Fibroblast of lung (primary cell): ENCODE measurements around the gene MRPL51. TPM values are rescaled to one million over a fixed set of nuclear protein-coding genes. Genes with fewer than 3 reads are reported as not detected.
"Not testable (repeated sequence)": the region's sequence is repeated elsewhere in the genome, so short reads cannot be mapped to it uniquely, and the experiment has no call there.

Source experiments
- DNase-seq, 2 donors: peaks; one replicate each; pipeline versions ENCODE4 v3.0.0 to v3.0.0-alpha.2; 2010; ENCODE audit warnings: low read depth in 2 of 2
- H2AFZ ChIP-seq: 2 replicates; pipeline ENCODE4 v1.5.1; 2012; ENCODE audit warnings: low read length, control low read depth, inconsistent platforms
- H3K27ac ChIP-seq: 2 replicates; pipeline ENCODE4 v1.5.1; 2011; ENCODE audit warnings: low read length, control low read depth; ENCODE audit not compliant: insufficient read depth
- H3K27me3 ChIP-seq: 2 replicates; pipeline ENCODE4 v1.5.1; 2011; ENCODE audit warnings: mild to moderate bottlenecking, low read length; ENCODE audit not compliant: control insufficient read depth, insufficient read depth
- H3K36me3 ChIP-seq: 2 replicates; pipeline ENCODE4 v1.5.1; 2011; ENCODE audit warnings: low read length; ENCODE audit not compliant: control insufficient read depth, insufficient read depth
- H3K4me1 ChIP-seq: 2 replicates; pipeline ENCODE4 v1.5.1; 2011; ENCODE audit warnings: low read length; ENCODE audit not compliant: control insufficient read depth, insufficient read depth; ENCODE audit errors: extremely low read depth
- H3K4me2 ChIP-seq: 2 replicates; pipeline ENCODE4 v1.5.1; 2011; ENCODE audit warnings: low read length, control low read depth; ENCODE audit not compliant: insufficient read depth; ENCODE audit errors: extremely low read depth
- H3K4me3 ChIP-seq, 4 experiments: fragments of 200-600 bp in 1 of 4; sonication (generic) in 1 of 4; replicated peaks in 1 of 4; 2 replicates each; pipeline ENCODE4 v1.5.1; 2011 to 2016; ENCODE audit warnings: low read length in 4 of 4, low read depth in 3 of 4, mild to moderate bottlenecking in 3 of 4, control low read depth in 2 of 4, inconsistent platforms in 1 of 4, mixed read lengths in 1 of 4; ENCODE audit not compliant: insufficient read depth in 1 of 4; ENCODE audit errors: control extremely low read depth in 1 of 4
- H3K79me2 ChIP-seq: 2 replicates; pipeline ENCODE4 v1.5.1; 2012; ENCODE audit warnings: mild to moderate bottlenecking, low read length, inconsistent platforms; ENCODE audit not compliant: control insufficient read depth, insufficient read depth
- H3K9ac ChIP-seq: 2 replicates; pipeline ENCODE4 v1.5.1; 2011; ENCODE audit warnings: mild to moderate bottlenecking, low read length, control low read depth; ENCODE audit not compliant: insufficient read depth
- H3K9me3 ChIP-seq: 2 replicates; pipeline ENCODE4 v1.5.1; 2012; ENCODE audit warnings: low read depth, low read length; ENCODE audit not compliant: control insufficient read depth, insufficient read depth
- H4K20me1 ChIP-seq: 2 replicates; pipeline ENCODE4 v1.5.1; 2011; ENCODE audit warnings: low read length; ENCODE audit not compliant: control insufficient read depth, insufficient read depth; ENCODE audit errors: extremely low read depth
- EZH2 ChIP-seq: IDR thresholded peaks from 2 replicates; pipeline ENCODE4 v1.5.1; 2012; ENCODE audit warnings: low read length, control low read depth, mild to moderate bottlenecking; ENCODE audit errors: missing control alignments
- polyA plus RNA-seq, 2 donors: library from polyadenylated mRNA; depleted of rRNA in 1 of 2; stranded (reverse) in 1 of 2; unstranded in 1 of 2; fragments of >200 nt; gene quantifications; 2 replicates each; pipeline ENCODE4 v1.2.1, GENCODE V29; 2011 to 2012; ENCODE audit warnings: missing spikeins in 1 of 2
- total RNA-seq: library from RNA; depleted of rRNA; stranded (reverse); fragments of >200 nt; gene quantifications from 2 replicates; pipeline ENCODE4 v1.2.1, GENCODE V29; 2014
- TF ChIP-seq, protein P1 (sequence below), 2 donors: IDR thresholded peaks in 1 of 2; conservative IDR thresholded peaks in 1 of 2; 1 replicate in 1 of 2; 2 replicates in 1 of 2; pipeline ENCODE4 v1.5.1; 2011 to 2012; ENCODE audit warnings: low read length in 2 of 2, control low read depth in 1 of 2, inconsistent platforms in 1 of 2, low read depth in 1 of 2, mild to moderate bottlenecking in 1 of 2

Gene MRPL51
- total and polyA plus RNA-seq, 2 donors (not counting 1 experiment from before 2014, with no cell fraction given) = 118 to 120 TPM

DNA sequence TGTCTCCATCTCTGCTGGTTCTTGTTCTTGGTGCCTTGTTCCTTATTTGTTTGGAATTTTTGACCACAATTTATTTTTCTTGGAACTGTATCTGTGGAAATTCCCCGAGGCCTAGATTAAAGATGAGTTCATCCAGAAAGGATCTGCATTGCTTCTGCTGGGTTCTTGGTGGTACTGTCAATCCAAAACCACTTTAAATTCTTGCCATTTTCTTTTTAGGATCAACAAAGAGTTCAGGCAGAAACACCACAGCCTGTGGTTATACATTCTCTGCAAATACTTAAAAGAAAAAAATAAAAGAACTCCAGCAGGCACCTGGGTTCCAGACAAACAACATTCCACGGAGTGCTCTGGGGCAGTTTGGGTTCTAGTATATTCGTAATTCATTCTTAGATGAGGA is 16.6 kb downstream of the MRPL51 start:
- TF ChIP-seq EZH2 = no peak
- TF ChIP-seq, protein P1, sequence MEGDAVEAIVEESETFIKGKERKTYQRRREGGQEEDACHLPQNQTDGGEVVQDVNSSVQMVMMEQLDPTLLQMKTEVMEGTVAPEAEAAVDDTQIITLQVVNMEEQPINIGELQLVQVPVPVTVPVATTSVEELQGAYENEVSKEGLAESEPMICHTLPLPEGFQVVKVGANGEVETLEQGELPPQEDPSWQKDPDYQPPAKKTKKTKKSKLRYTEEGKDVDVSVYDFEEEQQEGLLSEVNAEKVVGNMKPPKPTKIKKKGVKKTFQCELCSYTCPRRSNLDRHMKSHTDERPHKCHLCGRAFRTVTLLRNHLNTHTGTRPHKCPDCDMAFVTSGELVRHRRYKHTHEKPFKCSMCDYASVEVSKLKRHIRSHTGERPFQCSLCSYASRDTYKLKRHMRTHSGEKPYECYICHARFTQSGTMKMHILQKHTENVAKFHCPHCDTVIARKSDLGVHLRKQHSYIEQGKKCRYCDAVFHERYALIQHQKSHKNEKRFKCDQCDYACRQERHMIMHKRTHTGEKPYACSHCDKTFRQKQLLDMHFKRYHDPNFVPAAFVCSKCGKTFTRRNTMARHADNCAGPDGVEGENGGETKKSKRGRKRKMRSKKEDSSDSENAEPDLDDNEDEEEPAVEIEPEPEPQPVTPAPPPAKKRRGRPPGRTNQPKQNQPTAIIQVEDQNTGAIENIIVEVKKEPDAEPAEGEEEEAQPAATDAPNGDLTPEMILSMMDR (conservative IDR thresholded peaks at IDR 0.05 in 1 of 2, IDR thresholded peaks at IDR 0.05 in 1 of 2; ENCODE audit: low read depth in 1 of 2, low read length in 2 of 2) = no peak
- Histone ChIP-seq H4K20me1 (no peaks in the 10 kb centered on the region), H3K27ac (no peak overlapping the region), H3K9ac (no peak overlapping the region), H3K4me2 (no peak overlapping the region), H3K9me3 (no peaks in the 10 kb centered on the region), H3K36me3 (no peaks in the 10 kb centered on the region), H2AFZ (no peak overlapping the region), H3K27me3 (peaks cover 9% of the 10 kb centered on the region), H3K79me2 (no peaks in the 10 kb centered on the region), H3K4me1 (no peaks in the 10 kb centered on the region), H3K4me3 (no peak overlapping the region)
- peak; percentile 54 to 91 for DNase-seq

DNA sequence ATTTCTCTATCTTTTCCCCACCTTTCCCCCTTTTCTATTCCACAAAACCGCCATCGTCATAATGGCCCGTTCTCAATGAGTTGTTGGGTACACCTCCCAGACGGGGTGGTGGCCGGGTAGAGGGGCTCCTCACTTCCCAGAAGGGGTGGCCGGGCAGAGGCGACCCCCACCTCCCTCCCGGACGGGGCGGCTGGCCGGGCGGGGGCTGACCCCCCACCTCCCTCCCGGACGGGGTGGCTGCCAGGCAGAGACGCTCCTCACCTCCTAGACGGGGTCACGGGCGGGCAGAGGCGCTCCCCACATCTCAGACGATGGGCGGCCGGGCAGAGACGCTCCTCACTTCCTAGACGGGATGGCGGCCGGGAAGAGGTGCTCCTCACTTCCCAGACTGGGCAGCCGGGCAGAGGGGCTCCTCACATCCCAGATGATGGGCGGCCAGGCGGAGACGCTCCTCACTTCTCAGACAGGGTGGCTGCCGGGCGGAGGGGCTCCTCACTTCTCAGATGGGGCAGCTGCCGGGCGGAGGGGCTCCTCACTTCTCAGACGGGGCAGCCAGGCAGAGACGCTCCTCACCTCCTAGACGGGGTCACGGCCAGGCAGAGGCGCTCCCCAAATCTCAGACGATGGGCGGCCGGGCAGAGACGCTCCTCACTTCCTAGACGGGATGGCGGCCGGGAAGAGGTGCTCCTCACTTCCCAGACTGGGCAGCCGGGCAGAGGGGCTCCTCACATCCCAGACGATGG is 17.7 kb downstream of the MRPL51 start:
- not testable (repeated sequence) for H2AFZ ChIP-seq, H3K4me1 ChIP-seq, H3K4me2 ChIP-seq, H3K27ac ChIP-seq, H3K4me3 ChIP-seq, H3K36me3 ChIP-seq, H4K20me1 ChIP-seq, H3K9me3 ChIP-seq, DNase-seq, H3K27me3 ChIP-seq, H3K79me2 ChIP-seq, H3K9ac ChIP-seq

DNA sequence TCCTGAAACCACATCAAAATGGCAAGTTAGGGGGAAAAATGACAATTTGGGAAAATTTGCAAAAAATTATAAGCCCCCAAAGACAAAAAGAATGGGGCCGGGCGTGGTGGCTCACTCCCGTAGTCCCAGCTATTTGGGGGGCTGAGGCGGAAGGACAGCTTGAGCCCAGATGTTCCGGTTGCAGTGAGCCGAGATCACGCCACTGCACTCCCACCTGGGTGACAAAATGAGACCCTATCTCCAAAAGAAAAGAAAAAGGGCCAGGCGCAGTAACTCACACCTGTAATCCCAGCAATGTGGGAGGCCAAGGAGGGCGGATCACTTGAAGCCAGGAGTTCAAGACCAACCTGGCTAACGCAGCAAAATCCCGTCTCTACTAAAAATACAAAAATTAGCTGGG is 20.6 kb downstream of the MRPL51 start:
- DNase-seq = no peak
- Histone ChIP-seq H3K36me3 (no peaks in the 10 kb centered on the region), H3K27me3 (no peaks in the 10 kb centered on the region), H3K4me1 (peaks cover 11% of the 10 kb centered on the region), H3K9me3 (no peaks in the 10 kb centered on the region), H3K4me3 (no peak overlapping the region), H3K4me2 (no peak overlapping the region), H3K79me2 (peaks cover 17% of the 10 kb centered on the region), H3K27ac (no peak overlapping the region), H3K9ac (no peak overlapping the region), H2AFZ (no peak overlapping the region), H4K20me1 (no peaks in the 10 kb centered on the region)
- TF ChIP-seq EZH2 = no peak
- TF ChIP-seq, protein P1 (conservative IDR thresholded peaks at IDR 0.05 in 1 of 2, IDR thresholded peaks at IDR 0.05 in 1 of 2; ENCODE audit: low read depth in 1 of 2, low read length in 2 of 2) = no peak
